Measurements from ENCODE around the gene LTBP3. TPM values are rescaled to one million over a fixed set of nuclear protein-coding genes. Genes with fewer than 3 reads are reported as not detected.
"Not testable (repeated sequence)": the region's sequence is repeated elsewhere in the genome, so short reads cannot be mapped to it uniquely, and the experiment has no call there.

Gene LTBP3
- total RNA-seq, 6 donors from 2014 or later: 99.9 to 479 (median 131) TPM

GRCh38 chr11:65521777-65522521, 36.2 kb downstream of the LTBP3 start:
- not testable (repeated sequence) for H3K9me3 ChIP-seq; H3K36me3 ChIP-seq; H3K27me3 ChIP-seq; ATAC-seq (ENCODE audit: low FRiP score in 2 of 2); H3K27ac ChIP-seq; H3K4me3 ChIP-seq
- WGBS, 2 donors: 67 to 72% methylated on average over 20 of the region's 20 CpGs
- DNase-seq: peak in 1 of 2 donors; percentile 83
- peak in 1 of 2 donors; percentile 17 for TF ChIP-seq POLR2AphosphoS5 (IDR thresholded peaks at IDR 0.05)
- peak in 1 of 4 donors; percentile 10 for TF ChIP-seq POLR2A (IDR thresholded peaks at IDR 0.05)
- peaks cover 21 to 37% (median 29%) of the 10 kb centered on the region in 4 donors for H3K4me1 ChIP-seq

GRCh38 chr11:65518941-65519549, 39.1 kb downstream of the LTBP3 start:
- H3K27me3 ChIP-seq; DNase-seq; H3K36me3 ChIP-seq; H3K9me3 ChIP-seq; H3K4me3 ChIP-seq; ATAC-seq (ENCODE audit: low FRiP score in 2 of 2); H3K27ac ChIP-seq: not testable (repeated sequence)
- WGBS, 2 donors: 96 to 100% methylated on average over 7 to 8 of the region's 8 CpGs
- H3K4me1 ChIP-seq: peaks cover 3 to 16% (median 9%) of the 10 kb centered on the region in 4 donors

- no peak for DNase-seq
- no peaks in the 10 kb centered on the region for H3K27me3 ChIP-seq
- H3K36me3 ChIP-seq: no peaks in the 10 kb centered on the region
- ATAC-seq (ENCODE audit: low FRiP score in 2 of 2): no peak
- H3K4me1 ChIP-seq: no peaks in the 10 kb centered on the region
- H3K9me3 ChIP-seq: no peaks in the 10 kb centered on the region
- TF ChIP-seq POLR2A (IDR thresholded peaks at IDR 0.05) (no peak), EP300 (IDR thresholded peaks at IDR 0.05) (no peak), CTCF (IDR thresholded peaks at IDR 0.05) (no peak), POLR2AphosphoS5 (IDR thresholded peaks at IDR 0.05) (no peak)
- H3K27ac ChIP-seq: no peak overlapping the region
- no peak overlapping the region for H3K4me3 ChIP-seq
- 71 to 85% methylated on average over 4 to 5 of the region's 5 CpGs for WGBS, 2 donors
These were observed 41.8 kb downstream of the LTBP3 start for GRCh38 chr11:65516135-65516968.

GRCh38 chr11:65512311-65512710, 45.8 kb downstream of the LTBP3 start:
- not testable (repeated sequence) for ATAC-seq (ENCODE audit: low FRiP score in 2 of 2); H3K4me3 ChIP-seq; H3K9me3 ChIP-seq; H3K27me3 ChIP-seq; DNase-seq; H3K36me3 ChIP-seq; H3K27ac ChIP-seq
- H3K4me1 ChIP-seq: peaks cover 4 to 23% (median 8%) of the 10 kb centered on the region in 4 donors
- WGBS, 2 donors: 93 to 100% methylated on average over 3 of the region's 3 CpGs

GRCh38 chr11:65506772-65507505, 51.2 kb downstream of the LTBP3 start:
- DNase-seq: peak in 1 of 2 donors; percentile 77
- Histone ChIP-seq H3K27ac (peak overlapping the region; percentile 98 to 99 (median 98)), H3K4me1 (peaks cover 19 to 57% (median 37%) of the 10 kb centered on the region in 4 donors), H3K36me3 (peaks cover 35 to 54% (median 37%) of the 10 kb centered on the region in 4 donors), H3K27me3 (no peaks in the 10 kb centered on the region), H3K4me3 (peak overlapping the region in 3 of 4 donors; percentile 65 to 72 (median 67)), H3K9me3 (no peaks in the 10 kb centered on the region)
- TF ChIP-seq POLR2AphosphoS5 (IDR thresholded peaks at IDR 0.05) (peak; percentile 37 to 83), CTCF (IDR thresholded peaks at IDR 0.05) (no peak), EP300 (IDR thresholded peaks at IDR 0.05) (peak in 1 of 4 donors; percentile 40), POLR2A (IDR thresholded peaks at IDR 0.05) (peak in 3 of 4 donors; percentile 33 to 78 (median 77))
- 20 to 32% methylated on average over 7 of the region's 7 CpGs for WGBS, 2 donors
- peak; percentile 47 to 72 for ATAC-seq (ENCODE audit: low FRiP score in 2 of 2)
